Measurements from ENCODE around the gene CAMTA2. TPM values are rescaled to one million over a fixed set of nuclear protein-coding genes. Genes with fewer than 3 reads are reported as not detected.

CAMTA2 gene
- total RNA-seq, 4 donors from 2014 or later = 24.0 to 48.2 (median 28.4) TPM

DNA sequence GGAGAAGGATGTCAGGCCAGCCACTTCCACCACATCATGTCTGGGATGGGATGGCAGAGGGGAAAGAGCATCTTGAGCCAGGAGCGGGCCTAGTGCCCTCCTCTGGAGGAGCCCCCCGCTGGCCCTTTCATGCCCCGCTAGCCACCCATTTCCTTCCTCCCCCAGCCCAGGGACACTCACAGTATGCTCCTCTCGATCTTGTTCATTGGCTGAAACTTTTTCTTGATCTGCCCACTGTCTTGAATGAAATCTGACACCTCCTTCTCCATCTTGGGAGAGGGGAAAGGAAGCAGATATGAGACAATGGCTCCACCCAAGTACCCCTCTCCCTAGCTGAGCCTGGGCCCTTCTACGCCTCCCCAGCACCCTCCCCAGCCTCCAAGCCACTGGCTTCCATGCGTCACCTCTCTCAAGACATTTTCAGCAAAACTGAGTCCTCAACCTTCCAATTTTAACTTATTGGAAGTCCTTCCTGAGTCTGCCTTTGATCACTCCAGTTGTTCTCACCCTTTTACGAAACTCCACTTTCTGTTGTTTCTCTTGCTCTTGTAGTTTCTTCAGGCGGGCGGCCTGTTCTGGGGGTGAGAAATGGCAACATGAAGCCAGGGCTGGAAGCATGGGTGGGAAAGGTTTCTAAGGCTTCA, 27.1 kb downstream of the CAMTA2 start:
- H3K36me3 ChIP-seq = peaks cover 15 to 45% (median 37%) of the 10 kb centered on the region in 4 donors
- 77% methylated on average over 9 of the region's 9 CpGs for WGBS

DNA sequence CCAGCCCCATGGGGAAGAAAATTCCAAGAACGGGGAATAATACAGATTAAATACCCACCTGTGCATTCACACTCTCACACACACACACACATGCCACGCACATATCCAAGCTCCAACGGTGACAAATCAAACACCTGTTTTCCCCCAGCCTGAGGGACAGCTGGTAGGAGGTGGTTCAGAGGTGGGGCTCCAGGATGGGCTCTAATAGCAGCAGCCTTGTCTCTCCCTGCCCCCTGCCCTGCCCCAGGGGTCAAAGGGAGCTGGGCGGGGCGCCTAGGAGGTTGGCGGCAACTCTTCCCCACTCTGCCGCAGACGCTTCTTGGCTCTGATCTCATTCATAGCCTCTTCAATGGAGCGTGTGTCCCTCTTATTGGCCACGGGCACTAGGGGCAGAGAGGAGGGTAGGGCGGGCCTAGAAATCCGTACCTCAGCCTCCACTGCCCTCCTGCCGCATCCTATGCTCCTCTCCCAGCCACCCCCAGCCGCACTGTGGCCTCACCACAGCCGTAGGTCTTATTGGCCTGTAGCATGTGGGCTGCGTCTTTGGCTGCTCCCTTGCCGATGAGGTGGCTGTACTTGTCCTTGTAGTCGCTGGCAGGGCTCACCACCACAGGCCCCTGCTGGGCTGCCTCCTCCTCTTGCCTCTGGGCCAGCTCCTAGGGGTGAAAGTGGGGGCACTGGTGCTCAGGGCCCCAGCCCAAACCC, 28.1 kb downstream of the CAMTA2 start:
- Histone ChIP-seq H3K27me3 (no peaks in the 10 kb centered on the region), H3K4me3 (no peak overlapping the region), H3K4me1 (no peaks in the 10 kb centered on the region), H3K27ac (replicated peaks in 1 of 4) (no peak overlapping the region), H3K36me3 (peaks cover 15 to 45% (median 37%) of the 10 kb centered on the region in 4 donors), H3K9me3 (no peaks in the 10 kb centered on the region)
- no peak for DNase-seq (ENCODE audit: extremely low spot score)
- 84% methylated on average over 18 of the region's 18 CpGs for WGBS
- intact Hi-C loops (cut with DNase I) = no loop called here
- TF ChIP-seq, protein P1, sequence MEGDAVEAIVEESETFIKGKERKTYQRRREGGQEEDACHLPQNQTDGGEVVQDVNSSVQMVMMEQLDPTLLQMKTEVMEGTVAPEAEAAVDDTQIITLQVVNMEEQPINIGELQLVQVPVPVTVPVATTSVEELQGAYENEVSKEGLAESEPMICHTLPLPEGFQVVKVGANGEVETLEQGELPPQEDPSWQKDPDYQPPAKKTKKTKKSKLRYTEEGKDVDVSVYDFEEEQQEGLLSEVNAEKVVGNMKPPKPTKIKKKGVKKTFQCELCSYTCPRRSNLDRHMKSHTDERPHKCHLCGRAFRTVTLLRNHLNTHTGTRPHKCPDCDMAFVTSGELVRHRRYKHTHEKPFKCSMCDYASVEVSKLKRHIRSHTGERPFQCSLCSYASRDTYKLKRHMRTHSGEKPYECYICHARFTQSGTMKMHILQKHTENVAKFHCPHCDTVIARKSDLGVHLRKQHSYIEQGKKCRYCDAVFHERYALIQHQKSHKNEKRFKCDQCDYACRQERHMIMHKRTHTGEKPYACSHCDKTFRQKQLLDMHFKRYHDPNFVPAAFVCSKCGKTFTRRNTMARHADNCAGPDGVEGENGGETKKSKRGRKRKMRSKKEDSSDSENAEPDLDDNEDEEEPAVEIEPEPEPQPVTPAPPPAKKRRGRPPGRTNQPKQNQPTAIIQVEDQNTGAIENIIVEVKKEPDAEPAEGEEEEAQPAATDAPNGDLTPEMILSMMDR (IDR thresholded peaks at IDR 0.05) = no peak
- TF ChIP-seq POLR2AphosphoS5 (IDR thresholded peaks at IDR 0.05) (no peak), EP300 (IDR thresholded peaks at IDR 0.05) (no peak), POLR2A (IDR thresholded peaks at IDR 0.05; ENCODE audit: low read depth) (no peak)

More for the DNA sequence above, 27.1 kb downstream of the CAMTA2 start:
- Histone ChIP-seq H3K9me3 (no peaks in the 10 kb centered on the region), H3K4me1 (peaks cover 2 to 9% (median 4%) of the 10 kb centered on the region in 4 donors), H3K27me3 (no peaks in the 10 kb centered on the region), H3K27ac (replicated peaks in 1 of 4) (no peak overlapping the region), H3K4me3 (no peak overlapping the region)
- DNase-seq (ENCODE audit: extremely low spot score) = no peak
- TF ChIP-seq, protein P1 (IDR thresholded peaks at IDR 0.05) = no peak
- TF ChIP-seq POLR2A (IDR thresholded peaks at IDR 0.05; ENCODE audit: low read depth) = no peak
- no peak for TF ChIP-seq POLR2AphosphoS5 (IDR thresholded peaks at IDR 0.05)
- TF ChIP-seq EP300 (IDR thresholded peaks at IDR 0.05) = no peak
- intact Hi-C loops (cut with DNase I) = no loop called here

- peaks cover 15 to 45% (median 37%) of the 10 kb centered on the region in 4 donors for H3K36me3 ChIP-seq
- no peaks in the 10 kb centered on the region for H3K4me1 ChIP-seq
- no peak for TF ChIP-seq POLR2A (IDR thresholded peaks at IDR 0.05; ENCODE audit: low read depth)
- no peak for TF ChIP-seq POLR2AphosphoS5 (IDR thresholded peaks at IDR 0.05)
- TF ChIP-seq EP300 (IDR thresholded peaks at IDR 0.05) = no peak
- TF ChIP-seq, protein P1 (IDR thresholded peaks at IDR 0.05) = no peak
- H3K4me3 ChIP-seq = no peak overlapping the region
- no peak for DNase-seq (ENCODE audit: extremely low spot score)
- 57% methylated on average over 3 of the region's 3 CpGs for WGBS
- no peak overlapping the region for H3K27ac ChIP-seq (replicated peaks in 1 of 4)
- intact Hi-C loops (cut with DNase I) = no loop called here
- H3K27me3 ChIP-seq = no peaks in the 10 kb centered on the region
- no peaks in the 10 kb centered on the region for H3K9me3 ChIP-seq
Measured at GRCh38 chr17:4958102-4958501, 29.4 kb downstream of the CAMTA2 start.

DNA sequence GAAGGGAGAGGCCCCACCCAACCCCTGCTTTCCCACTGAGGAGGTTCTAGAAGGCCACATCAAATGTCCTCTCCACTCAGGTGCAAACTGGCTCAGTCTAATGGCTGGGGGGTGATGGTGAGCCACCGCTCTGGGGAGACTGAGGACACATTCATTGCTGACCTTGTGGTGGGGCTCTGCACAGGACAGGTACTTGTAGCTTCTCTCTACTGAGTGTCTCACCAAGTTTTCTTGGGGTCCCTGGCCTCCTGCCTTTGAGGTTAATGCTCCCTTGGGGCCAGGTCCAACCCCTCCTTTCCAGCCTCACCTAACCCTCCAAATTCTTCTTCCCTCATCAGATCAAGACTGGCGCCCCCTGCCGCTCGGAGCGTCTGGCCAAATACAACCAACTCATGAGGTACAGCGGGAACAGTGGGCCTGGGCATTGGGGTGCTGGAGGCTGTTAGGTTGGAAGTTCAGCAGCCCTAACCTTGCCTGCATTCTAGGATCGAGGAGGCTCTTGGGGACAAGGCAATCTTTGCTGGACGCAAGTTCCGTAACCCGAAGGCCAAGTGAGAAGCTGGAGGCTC, 30.9 kb downstream of the CAMTA2 start:
- WGBS = 56% methylated on average over 6 of the region's 10 CpGs
- no peak for DNase-seq (ENCODE audit: extremely low spot score)
- peaks cover 15 to 45% (median 34%) of the 10 kb centered on the region in 4 donors for H3K36me3 ChIP-seq
- H3K27ac ChIP-seq (replicated peaks in 1 of 4) = no peak overlapping the region
- intact Hi-C loops (cut with DNase I) = no loop called here
- H3K9me3 ChIP-seq = no peaks in the 10 kb centered on the region
- no peak overlapping the region for H3K4me3 ChIP-seq
- H3K4me1 ChIP-seq = peaks cover 0 to 6% (median 5%) of the 10 kb centered on the region in 4 donors
- H3K27me3 ChIP-seq = no peaks in the 10 kb centered on the region
- TF ChIP-seq, protein P1 (IDR thresholded peaks at IDR 0.05) = peak in 1 of 3 experiments; percentile 15
- TF ChIP-seq EP300 (IDR thresholded peaks at IDR 0.05) = no peak
